ENCODE data around the gene FRY. TPM values are rescaled to one million over a fixed set of nuclear protein-coding genes. Genes with fewer than 3 reads are reported as not detected.
A peak's percentile ranks its signal among the peaks of the same experiment; 100 is the strongest.

Gene FRY
- total and polyA plus RNA-seq, 2 donors, result 45.9 to 61.4 TPM

GRCh38 chr13:32278426-32278825 is 246.9 kb downstream of the FRY start:
- Histone ChIP-seq H3K4me1 (ENCODE audit: insufficient read depth) (no peaks in the 10 kb centered on the region), H3K27ac (ENCODE audit: low read depth) (no peak overlapping the region), H3K36me3 (ENCODE audit: insufficient read depth) (peaks cover 3% of the 10 kb centered on the region), H3K4me3 (ENCODE audit: low read depth, low read length) (no peak overlapping the region)
- WGBS, result 74% methylated on average over 3 of the region's 3 CpGs
- DNase-seq (ENCODE audit: extremely low spot score), result no peak

DNA sequence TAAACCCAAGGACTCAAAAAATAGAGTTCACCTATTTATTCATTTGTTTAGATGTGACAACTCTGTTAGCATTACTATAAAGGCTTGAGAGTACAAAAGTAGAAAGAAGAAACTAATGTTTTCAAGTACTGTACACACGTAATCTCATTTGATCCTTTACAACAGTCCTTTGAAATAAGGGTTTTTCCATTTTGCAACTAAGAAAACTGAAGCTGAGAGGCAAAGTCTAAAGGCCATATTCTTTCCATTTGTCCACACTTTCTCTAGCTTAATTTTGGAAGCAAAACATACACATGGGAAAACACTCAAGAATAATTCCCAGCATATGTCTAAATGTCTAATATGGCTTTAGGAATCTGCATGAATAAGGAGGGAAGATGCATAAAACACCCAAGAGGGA is 249.5 kb downstream of the FRY start:
- Histone ChIP-seq H3K27ac (ENCODE audit: low read depth) (no peak overlapping the region), H3K4me1 (ENCODE audit: insufficient read depth) (no peaks in the 10 kb centered on the region), H3K4me3 (ENCODE audit: low read depth, low read length) (no peak overlapping the region), H3K36me3 (ENCODE audit: insufficient read depth) (peaks cover 2% of the 10 kb centered on the region)
- no peak for DNase-seq (ENCODE audit: extremely low spot score)
- 60% methylated on average over 1 of the region's 1 CpG for WGBS

GRCh38 chr13:32282096-32282711 is 250.6 kb downstream of the FRY start:
- DNase-seq (ENCODE audit: extremely low spot score), result no peak
- H3K4me1 ChIP-seq (ENCODE audit: insufficient read depth), result no peaks in the 10 kb centered on the region
- no peak overlapping the region for H3K4me3 ChIP-seq (ENCODE audit: low read depth, low read length)
- peaks cover 2% of the 10 kb centered on the region for H3K36me3 ChIP-seq (ENCODE audit: insufficient read depth)
- 61% methylated on average over 2 of the region's 2 CpGs for WGBS
- no peak overlapping the region for H3K27ac ChIP-seq (ENCODE audit: low read depth)

- Histone ChIP-seq H3K27ac (ENCODE audit: low read depth) (no peak overlapping the region), H3K36me3 (ENCODE audit: insufficient read depth) (peaks cover 5% of the 10 kb centered on the region), H3K4me1 (ENCODE audit: insufficient read depth) (no peaks in the 10 kb centered on the region), H3K4me3 (ENCODE audit: low read depth, low read length) (no peak overlapping the region)
- DNase-seq (ENCODE audit: extremely low spot score), result peak; percentile 25
- WGBS, result 15% methylated on average over 6 of the region's 6 CpGs
Observed at GRCh38 chr13:32284927-32285632, 253.5 kb downstream of the FRY start.

- 26% methylated on average over 4 of the region's 4 CpGs for WGBS
- no peak for DNase-seq (ENCODE audit: extremely low spot score)
- H3K36me3 ChIP-seq (ENCODE audit: insufficient read depth), result peaks cover 5% of the 10 kb centered on the region
- no peaks in the 10 kb centered on the region for H3K4me1 ChIP-seq (ENCODE audit: insufficient read depth)
- no peak overlapping the region for H3K27ac ChIP-seq (ENCODE audit: low read depth)
- no peak overlapping the region for H3K4me3 ChIP-seq (ENCODE audit: low read depth, low read length)
Observed at GRCh38 chr13:32285633-32285965, 254.0 kb downstream of the FRY start.

DNA sequence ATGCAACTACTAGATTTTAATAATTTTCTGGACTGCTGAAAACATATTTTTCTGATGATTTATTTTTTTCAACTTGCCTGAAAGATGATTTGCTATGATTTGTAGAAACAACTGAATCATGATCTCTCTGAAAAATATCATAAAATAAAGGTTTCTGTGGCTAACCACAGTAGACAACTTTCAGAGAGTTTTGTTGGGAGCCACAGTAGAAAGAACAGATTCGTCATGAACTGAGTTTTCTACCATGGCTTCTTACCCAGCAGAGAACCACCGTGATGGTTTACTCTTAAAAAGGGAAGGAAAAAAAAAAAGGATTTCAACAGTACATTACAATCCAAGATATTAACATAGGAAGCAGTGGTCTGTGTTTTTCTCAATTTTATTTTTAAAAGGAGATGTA is 265.6 kb downstream of the FRY start:
- WGBS, result 76% methylated on average over 2 of the region's 2 CpGs
- no peak for DNase-seq (ENCODE audit: extremely low spot score)
- H3K4me3 ChIP-seq (ENCODE audit: low read depth, low read length), result no peak overlapping the region
- no peaks in the 10 kb centered on the region for H3K4me1 ChIP-seq (ENCODE audit: insufficient read depth)
- H3K36me3 ChIP-seq (ENCODE audit: insufficient read depth), result no peaks in the 10 kb centered on the region
- H3K27ac ChIP-seq (ENCODE audit: low read depth), result no peak overlapping the region

GRCh38 chr13:32298695-32299094 is 267.1 kb downstream of the FRY start:
- DNase-seq (ENCODE audit: extremely low spot score), result no peak
- no peaks in the 10 kb centered on the region for H3K36me3 ChIP-seq (ENCODE audit: insufficient read depth)
- no peaks in the 10 kb centered on the region for H3K4me1 ChIP-seq (ENCODE audit: insufficient read depth)
- WGBS, result 93% methylated on average over 6 of the region's 6 CpGs
- H3K4me3 ChIP-seq (ENCODE audit: low read depth, low read length), result no peak overlapping the region
- no peak overlapping the region for H3K27ac ChIP-seq (ENCODE audit: low read depth)

GRCh38 chr13:32299893-32300292 is 268.3 kb downstream of the FRY start:
- WGBS, result 77% methylated on average over 4 of the region's 4 CpGs
- Histone ChIP-seq H3K4me3 (ENCODE audit: low read depth, low read length) (no peak overlapping the region), H3K36me3 (ENCODE audit: insufficient read depth) (no peaks in the 10 kb centered on the region), H3K4me1 (ENCODE audit: insufficient read depth) (no peaks in the 10 kb centered on the region), H3K27ac (ENCODE audit: low read depth) (no peak overlapping the region)
- no peak for DNase-seq (ENCODE audit: extremely low spot score)

DNA sequence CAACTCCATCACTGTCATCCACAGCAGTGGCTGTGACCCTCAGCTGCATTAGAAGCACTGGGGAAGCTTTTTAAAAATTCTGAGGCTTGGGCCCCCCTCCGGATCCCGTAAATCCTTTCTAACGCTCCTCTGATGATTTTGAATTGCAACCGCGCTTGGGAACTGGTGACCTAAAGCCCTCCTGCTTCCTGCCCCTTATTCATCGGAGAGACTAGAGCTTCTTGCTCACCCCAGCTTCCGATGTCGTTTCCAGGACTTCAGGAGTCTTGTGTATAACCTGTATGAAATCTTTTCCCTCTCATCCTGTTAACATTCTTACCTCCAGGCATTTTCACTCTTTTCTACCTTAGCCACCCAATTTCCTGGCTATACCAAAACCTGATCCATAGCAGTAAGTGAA is 268.8 kb downstream of the FRY start:
- H3K27ac ChIP-seq (ENCODE audit: low read depth), result no peak overlapping the region
- no peak for DNase-seq (ENCODE audit: extremely low spot score)
- H3K36me3 ChIP-seq (ENCODE audit: insufficient read depth), result no peaks in the 10 kb centered on the region
- H3K4me1 ChIP-seq (ENCODE audit: insufficient read depth), result no peaks in the 10 kb centered on the region
- no peak overlapping the region for H3K4me3 ChIP-seq (ENCODE audit: low read depth, low read length)
- WGBS, result 62% methylated on average over 8 of the region's 8 CpGs

- Histone ChIP-seq H3K4me1 (ENCODE audit: insufficient read depth) (no peaks in the 10 kb centered on the region), H3K27ac (ENCODE audit: low read depth) (no peak overlapping the region), H3K36me3 (ENCODE audit: insufficient read depth) (no peaks in the 10 kb centered on the region), H3K4me3 (ENCODE audit: low read depth, low read length) (no peak overlapping the region)
- no peak for DNase-seq (ENCODE audit: extremely low spot score)
- 99% methylated on average over 1 of the region's 1 CpG for WGBS
Observed at GRCh38 chr13:32300920-32301319, 269.3 kb downstream of the FRY start.

DNA sequence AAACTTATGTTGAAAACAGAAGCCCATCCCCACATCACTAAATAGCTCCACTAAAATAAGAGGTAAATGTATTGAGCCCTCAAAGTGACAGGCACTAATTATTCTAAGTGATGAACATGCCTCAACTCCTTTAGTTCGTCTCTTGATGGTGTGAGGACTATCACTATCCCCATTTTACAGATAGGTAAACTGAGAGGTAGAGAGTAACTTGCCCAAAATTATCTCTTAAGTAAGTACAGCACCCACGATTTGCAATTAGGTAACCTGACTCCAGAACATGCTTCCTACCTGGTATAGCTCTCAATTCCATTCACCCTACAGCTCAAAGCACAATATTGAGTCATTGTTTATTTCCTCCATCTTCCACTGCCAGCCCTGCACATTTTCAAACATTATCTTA is 270.9 kb downstream of the FRY start:
- Histone ChIP-seq H3K4me1 (ENCODE audit: insufficient read depth) (no peaks in the 10 kb centered on the region), H3K27ac (ENCODE audit: low read depth) (no peak overlapping the region), H3K36me3 (ENCODE audit: insufficient read depth) (no peaks in the 10 kb centered on the region), H3K4me3 (ENCODE audit: low read depth, low read length) (no peak overlapping the region)
- WGBS, result 86% methylated on average over 2 of the region's 2 CpGs
- DNase-seq (ENCODE audit: extremely low spot score), result no peak

DNA sequence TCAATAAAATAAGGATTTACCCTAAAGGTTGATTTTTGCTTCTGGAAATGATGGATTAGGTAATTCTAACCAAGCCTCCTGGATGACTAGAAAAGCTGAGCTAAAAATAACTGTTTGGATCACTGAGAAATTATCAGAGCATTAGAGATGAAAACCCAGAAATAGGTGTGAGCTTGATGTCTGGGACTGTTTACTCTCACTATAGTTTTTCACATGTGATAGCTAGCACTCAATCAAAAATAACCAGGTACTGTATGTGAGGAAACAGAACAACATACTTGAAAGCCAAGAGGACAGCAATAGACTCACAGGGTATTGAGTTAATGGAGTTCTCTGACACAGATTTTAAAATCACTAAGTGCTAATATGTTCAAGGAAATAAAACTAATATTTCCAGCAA is 274.1 kb downstream of the FRY start:
- Histone ChIP-seq H3K4me3 (ENCODE audit: low read depth, low read length) (no peak overlapping the region), H3K27ac (ENCODE audit: low read depth) (no peak overlapping the region), H3K36me3 (ENCODE audit: insufficient read depth) (no peaks in the 10 kb centered on the region), H3K4me1 (ENCODE audit: insufficient read depth) (no peaks in the 10 kb centered on the region)
- no peak for DNase-seq (ENCODE audit: extremely low spot score)

DNA sequence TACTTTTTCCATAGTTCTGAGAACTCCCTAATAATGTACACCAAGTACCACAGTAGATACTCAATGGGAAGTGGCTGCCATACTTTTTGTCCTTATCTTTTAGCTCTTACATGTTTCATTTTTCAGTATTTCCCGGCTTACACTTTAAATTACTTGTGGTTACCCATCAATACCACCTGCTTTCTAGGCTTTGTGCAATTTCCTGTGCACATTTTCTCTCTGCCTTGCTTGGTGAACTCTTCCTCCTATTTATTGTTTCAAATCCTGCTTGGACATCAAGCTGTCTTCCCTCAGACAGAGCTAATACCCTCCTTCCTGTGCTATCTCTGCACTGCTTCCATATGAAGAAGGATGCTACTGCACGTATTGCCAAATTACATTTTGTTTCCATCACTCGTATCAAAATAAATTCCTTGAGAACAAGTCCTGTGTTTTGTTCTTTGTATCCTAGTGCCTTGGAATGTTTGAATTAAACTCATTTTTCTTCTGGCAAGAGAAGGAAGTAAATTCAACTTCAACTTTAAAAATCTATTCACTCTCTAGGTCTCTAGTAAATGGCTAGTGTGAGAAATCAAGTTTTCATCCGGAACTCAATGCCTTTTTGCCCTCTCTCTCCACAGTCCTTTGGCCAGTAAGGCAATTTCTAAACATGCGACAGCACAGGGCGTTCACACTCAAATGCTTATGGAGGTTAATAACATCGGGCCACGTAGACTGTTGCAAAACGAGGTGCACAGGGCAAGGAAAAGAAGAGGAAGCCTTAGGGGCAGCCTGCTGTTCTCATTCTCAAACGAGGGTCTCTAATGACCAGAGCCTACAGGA is 277.9 kb downstream of the FRY start:
- 18% methylated on average over 10 of the region's 10 CpGs for WGBS
- DNase-seq (ENCODE audit: extremely low spot score), result no peak
- H3K27ac ChIP-seq (ENCODE audit: low read depth), result no peak overlapping the region

GRCh38 chr13:32310134-32310706 is 278.6 kb downstream of the FRY start:
- no peaks in the 10 kb centered on the region for H3K36me3 ChIP-seq (ENCODE audit: insufficient read depth)
- H3K27ac ChIP-seq (ENCODE audit: low read depth), result no peak overlapping the region
- H3K4me1 ChIP-seq (ENCODE audit: insufficient read depth), result no peaks in the 10 kb centered on the region
- WGBS, result 51% methylated on average over 12 of the region's 12 CpGs
- peak; percentile 8 for DNase-seq (ENCODE audit: extremely low spot score)
- no peak overlapping the region for H3K4me3 ChIP-seq (ENCODE audit: low read depth, low read length)

More for the DNA sequence above, 277.9 kb downstream of the FRY start:
- Histone ChIP-seq H3K36me3 (ENCODE audit: insufficient read depth) (no peaks in the 10 kb centered on the region), H3K4me1 (ENCODE audit: insufficient read depth) (no peaks in the 10 kb centered on the region), H3K4me3 (ENCODE audit: low read depth, low read length) (no peak overlapping the region)
